IMR-90 (cell line): ENCODE measurements around the gene MCAM.

Experiments
- BHLHE40 ChIP-seq: fragments of 150-350 bp; IDR thresholded peaks from 2 replicates; pipeline ENCODE4 v1.6.1; 2016; ENCODE audit warnings: mild to moderate bottlenecking, low read depth, low read length
- CEBPB ChIP-seq: IDR thresholded peaks from 2 replicates; pipeline ENCODE4 v1.6.1; 2012; ENCODE audit warnings: low read depth, low read length, improper control_type of control experiment
- CHD1 ChIP-seq: IDR thresholded peaks from 2 replicates; pipeline ENCODE4 v1.6.1; 2012; ENCODE audit warnings: low read depth, low read length, improper control_type of control experiment
- CTCF ChIP-seq: conservative IDR thresholded peaks from 2 replicates; pipeline ENCODE4 v1.5.1; 2012; ENCODE audit warnings: mild to moderate bottlenecking, low read depth, low read length, improper control_type of control experiment
- FOS ChIP-seq: fragments of 150-350 bp; IDR thresholded peaks from 2 replicates; pipeline ENCODE4 v1.6.1; 2016; ENCODE audit warnings: low read depth, low read length
- MAFK ChIP-seq: IDR thresholded peaks from 2 replicates; pipeline ENCODE4 v1.6.1; 2012; ENCODE audit warnings: low read depth, low read length, improper control_type of control experiment
- MXI1 ChIP-seq: IDR thresholded peaks from 2 replicates; pipeline ENCODE4 v1.6.1; 2012; ENCODE audit warnings: low read depth, mild to moderate bottlenecking, low read length, moderate library complexity, borderline replicate concordance
- POLR2A ChIP-seq: IDR thresholded peaks from 2 replicates; pipeline ENCODE4 v1.6.1; 2012; ENCODE audit warnings: mild to moderate bottlenecking, low read depth, low read length
- RAD21 ChIP-seq: IDR thresholded peaks from 2 replicates; pipeline ENCODE4 v1.6.1; 2012; ENCODE audit warnings: low read length, improper control_type of control experiment
- RCOR1 ChIP-seq: IDR thresholded peaks from 2 replicates; pipeline ENCODE4 v1.6.1; 2012; ENCODE audit warnings: mild to moderate bottlenecking, low read length, improper control_type of control experiment; ENCODE audit not compliant: insufficient replicate concordance
- SMC3 ChIP-seq: fragments of 150-350 bp; IDR thresholded peaks from 2 replicates; pipeline ENCODE4 v1.6.1; 2016; ENCODE audit warnings: low read depth, mild to moderate bottlenecking, antibody characterized with exemption, low read length, moderate library complexity
- USF2 ChIP-seq: fragments of 150-350 bp; IDR thresholded peaks from 2 replicates; pipeline ENCODE4 v1.6.1; 2017; ENCODE audit warnings: mild to moderate bottlenecking, antibody characterized with exemption, low read length, low read depth
- TF ChIP-seq, protein P1 (sequence below): fragments of 150-350 bp; IDR thresholded peaks from 2 replicates; pipeline ENCODE4 v1.6.1; 2016; ENCODE audit warnings: low read depth, mild to moderate bottlenecking, low read length, moderate library complexity, borderline replicate concordance

GRCh38 chr11:119315131-119316015, 1.6 kb downstream of the MCAM start:
- no peak for TF ChIP-seq CTCF
- no peak for TF ChIP-seq POLR2A
- TF ChIP-seq SMC3, result no peak
- TF ChIP-seq, protein P1, sequence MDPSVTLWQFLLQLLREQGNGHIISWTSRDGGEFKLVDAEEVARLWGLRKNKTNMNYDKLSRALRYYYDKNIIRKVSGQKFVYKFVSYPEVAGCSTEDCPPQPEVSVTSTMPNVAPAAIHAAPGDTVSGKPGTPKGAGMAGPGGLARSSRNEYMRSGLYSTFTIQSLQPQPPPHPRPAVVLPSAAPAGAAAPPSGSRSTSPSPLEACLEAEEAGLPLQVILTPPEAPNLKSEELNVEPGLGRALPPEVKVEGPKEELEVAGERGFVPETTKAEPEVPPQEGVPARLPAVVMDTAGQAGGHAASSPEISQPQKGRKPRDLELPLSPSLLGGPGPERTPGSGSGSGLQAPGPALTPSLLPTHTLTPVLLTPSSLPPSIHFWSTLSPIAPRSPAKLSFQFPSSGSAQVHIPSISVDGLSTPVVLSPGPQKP, result no peak
- no peak for TF ChIP-seq RAD21
- no peak for TF ChIP-seq USF2
- no peak for TF ChIP-seq MXI1
- TF ChIP-seq BHLHE40, result no peak
- TF ChIP-seq CEBPB, result no peak
- TF ChIP-seq CHD1, result no peak
- TF ChIP-seq RCOR1, result no peak
- TF ChIP-seq FOS, result no peak
- TF ChIP-seq MAFK, result no peak
